Right renal cortex interstitium (tissue), 3 donors: ENCODE data around the gene SLC47A1. TPM values are rescaled to one million over a fixed set of nuclear protein-coding genes. Genes with fewer than 3 reads are reported as not detected.
"Not testable (repeated sequence)": the region's sequence is repeated elsewhere in the genome, so short reads cannot be mapped to it uniquely, and the experiment has no call there.

ENCODE experiments used
- DNase-seq, 3 donors: peaks; one replicate each; pipeline ENCODE4 v3.0.0-alpha.2; 2013; ENCODE audit warnings: low read depth in 3 of 3, low spot score in 2 of 3
- polyA plus RNA-seq, 3 donors: library from polyadenylated mRNA; unstranded; fragments of 120-200 nt; gene quantifications; one replicate each; pipeline ENCODE4 v1.2.1, GENCODE V29; 2013; ENCODE audit not compliant: insufficient read length in 3 of 3

Gene SLC47A1
- 10 to 100 TPM; 18.2 to 25.5 (median 24.5) TPM for polyA plus RNA-seq

DNA sequence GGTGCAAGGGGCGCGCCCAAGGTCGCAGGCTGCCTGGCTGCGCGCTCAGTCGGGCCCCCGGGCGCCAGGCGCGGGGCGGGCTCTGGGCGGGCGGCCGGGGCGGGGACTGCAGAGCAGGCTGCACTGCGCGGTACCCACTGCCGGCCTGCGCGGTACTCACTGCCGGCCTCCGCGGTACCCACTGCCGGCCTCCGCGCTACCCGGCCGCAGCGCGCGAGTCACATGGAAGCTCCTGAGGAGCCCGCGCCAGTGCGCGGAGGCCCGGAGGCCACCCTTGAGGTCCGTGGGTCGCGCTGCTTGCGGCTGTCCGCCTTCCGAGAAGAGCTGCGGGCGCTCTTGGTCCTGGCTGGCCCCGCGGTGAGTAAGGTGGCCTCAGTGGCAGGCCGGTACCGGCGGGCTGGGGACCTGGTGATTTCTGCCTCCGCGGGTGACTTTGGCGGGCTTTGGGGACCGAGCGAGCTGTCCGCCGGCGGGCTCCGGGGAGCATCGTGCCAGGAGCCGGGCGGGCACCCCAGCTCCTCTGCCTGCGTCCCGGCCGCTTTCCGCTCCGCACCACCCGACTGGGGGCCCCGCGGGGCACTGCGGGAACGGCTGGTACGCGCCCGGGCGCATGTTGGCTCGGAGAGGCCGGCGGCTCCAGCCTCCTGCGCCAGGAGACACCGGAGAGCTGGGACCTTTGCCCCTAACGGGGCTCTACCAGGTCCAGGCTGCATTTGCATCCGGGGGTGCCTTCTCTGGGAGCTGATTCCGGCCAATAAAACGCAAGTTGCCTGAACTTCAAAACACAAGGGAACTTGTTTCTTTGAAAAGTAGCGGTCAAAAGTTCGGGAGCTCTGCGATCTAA lies at the start of gene SLC47A1:
Gene SLC47A1, plus strand, starts transcription at position 137 of the 844 bp plus-strand sequence. Its CDS starts 86 bp downstream, at position 223.
- no peak for DNase-seq

GRCh38 chr17:19485800-19486340 lies 47.8 kb upstream of the SLC47A1 start:
- DNase-seq: no peak

DNA sequence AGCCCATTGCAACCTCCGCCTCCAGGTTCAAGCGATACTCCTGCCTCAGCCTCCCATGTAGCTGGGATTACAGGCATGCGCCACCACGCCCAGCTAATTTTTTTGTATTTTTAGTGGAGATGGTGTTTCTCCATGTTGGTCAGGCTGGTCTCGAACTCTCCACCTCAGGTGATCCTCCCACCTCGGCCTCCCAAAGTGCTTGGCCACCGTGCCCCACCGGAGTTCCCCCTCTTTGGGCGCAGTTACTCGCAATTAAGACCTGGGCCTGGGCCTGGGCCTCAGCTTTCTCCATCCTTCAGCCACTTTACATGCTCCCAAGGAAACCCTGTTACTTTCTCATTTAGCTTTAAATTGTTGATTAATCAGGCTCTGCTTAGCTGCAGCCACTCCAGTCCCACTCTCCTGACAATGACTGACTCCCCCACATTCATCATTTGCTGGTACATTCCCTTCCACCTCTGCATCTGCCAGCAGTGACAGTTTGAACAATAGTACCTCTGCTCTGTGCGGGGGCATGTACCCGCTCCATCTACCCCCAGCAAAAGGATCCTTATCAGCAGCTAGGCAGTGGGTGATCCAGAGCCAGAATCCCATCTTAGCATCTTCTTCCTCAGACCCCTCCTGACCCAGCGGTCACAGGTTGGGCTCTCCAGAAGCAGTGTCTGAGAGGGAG lies 47.2 kb upstream of the SLC47A1 start:
- no peak for DNase-seq

- DNase-seq: no peak
Measured at GRCh38 chr17:19487024-19487600, 46.5 kb upstream of the SLC47A1 start.

DNA sequence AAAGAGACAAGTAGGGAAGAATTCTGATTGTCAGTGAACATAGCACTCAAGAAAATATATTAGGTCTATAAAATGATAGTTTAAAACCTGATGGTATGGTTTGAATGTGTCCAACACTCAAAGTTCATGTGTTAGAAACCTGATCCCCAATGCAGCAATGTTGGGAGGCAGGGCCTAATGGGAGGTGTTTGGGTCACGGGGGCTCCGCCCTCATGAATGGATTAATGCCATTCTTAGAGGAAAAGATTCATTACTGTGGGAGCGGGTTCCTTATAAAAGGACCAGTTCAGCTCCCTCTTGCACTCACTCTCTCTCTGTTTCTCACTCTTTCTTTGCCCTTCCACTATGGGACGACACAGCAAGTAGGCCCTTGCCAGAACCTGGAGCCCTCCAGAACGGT lies 41.5 kb upstream of the SLC47A1 start:
- DNase-seq: no peak

DNA sequence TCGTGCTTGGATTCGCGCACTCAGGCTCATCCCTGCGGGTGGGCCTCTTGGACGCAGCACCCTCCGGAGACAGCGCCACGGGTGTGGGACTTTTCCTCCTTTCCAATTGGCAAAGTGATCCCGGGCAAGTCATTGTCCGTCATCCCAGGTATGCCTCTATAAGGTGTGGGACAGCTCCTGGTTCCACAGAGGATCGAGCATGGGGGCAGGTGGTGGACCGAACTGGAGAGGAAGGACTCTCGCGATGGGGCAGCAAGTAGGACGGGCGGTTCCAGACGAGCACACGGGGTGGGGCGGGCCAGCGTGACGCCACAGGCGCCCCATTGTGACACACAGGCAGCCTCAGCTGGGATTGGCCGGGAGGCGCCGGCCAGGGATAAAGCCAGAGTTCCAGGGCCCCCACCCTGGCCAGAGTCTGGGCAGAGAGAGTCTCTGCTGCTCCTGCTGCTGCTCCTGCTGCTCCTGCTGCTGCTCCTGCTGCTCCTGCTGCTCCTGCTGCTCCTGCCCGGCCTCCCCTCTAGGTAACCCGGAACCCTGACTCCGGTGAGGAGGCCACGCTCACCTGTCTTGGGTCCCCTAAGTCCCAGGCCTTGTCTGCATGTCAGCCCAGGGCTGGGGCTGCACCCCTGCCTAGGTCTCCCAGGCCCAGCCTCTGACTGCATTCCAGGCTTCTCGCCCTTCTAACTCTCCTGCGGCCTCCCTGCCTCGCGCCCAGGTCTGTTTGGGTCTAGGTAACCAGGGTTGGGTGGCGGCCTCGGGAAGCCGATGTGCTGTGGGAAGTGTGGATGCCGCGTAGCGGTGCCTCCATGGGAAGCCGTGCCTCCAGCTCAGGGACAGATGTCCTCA lies 38.5 kb upstream of the SLC47A1 start:
- DNase-seq: no peak

DNA sequence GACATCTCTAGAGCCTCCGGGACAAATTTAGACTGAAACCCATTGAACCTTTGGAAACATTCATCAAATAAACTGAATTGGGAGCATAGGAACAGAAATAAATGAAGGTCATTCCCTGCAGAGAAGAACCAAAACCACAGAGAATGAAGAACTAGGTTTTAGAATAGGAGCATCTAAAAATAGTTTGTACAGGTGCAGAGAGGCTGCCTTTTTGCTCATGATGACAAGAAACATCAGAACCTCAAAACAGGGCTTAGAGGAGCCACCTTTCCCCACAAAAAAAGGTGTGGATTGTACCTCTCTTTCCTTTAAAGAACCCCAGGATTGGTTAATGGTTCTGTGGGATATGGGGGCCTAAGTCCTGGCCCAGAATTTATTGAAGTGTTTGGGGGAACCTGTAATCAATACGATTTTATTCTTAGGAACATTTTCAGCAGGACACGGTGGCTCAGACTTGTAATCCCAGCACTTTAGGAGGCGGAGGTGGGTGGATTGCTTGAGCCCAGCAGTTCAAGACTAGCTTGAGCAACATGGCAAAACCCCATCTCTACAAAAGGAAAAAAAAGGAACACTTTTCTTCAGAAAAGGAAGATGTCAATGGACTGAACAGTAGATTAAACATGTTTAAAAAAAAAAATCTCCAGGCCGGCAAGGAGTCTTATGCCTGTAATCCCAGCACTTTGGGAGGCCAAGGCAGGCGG lies 37.7 kb upstream of the SLC47A1 start:
- no peak for DNase-seq

DNA sequence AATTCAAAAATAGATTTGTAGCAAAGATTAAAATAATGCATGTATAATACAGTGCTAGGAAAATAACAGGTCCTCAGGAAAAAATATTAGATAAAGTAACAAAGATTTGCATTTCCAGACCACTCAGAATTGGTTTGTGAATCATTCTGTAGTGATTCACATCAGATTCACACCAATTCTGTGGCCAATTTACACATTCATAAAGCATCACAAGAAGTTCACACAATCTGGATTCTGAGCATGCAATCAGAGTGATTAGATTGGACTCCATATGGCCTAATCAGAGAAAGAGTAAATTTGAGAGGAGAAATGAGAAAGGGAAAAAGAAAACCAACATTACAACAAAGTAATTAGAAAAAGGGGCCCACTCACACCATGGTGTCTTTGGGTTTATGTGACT lies 36.0 kb upstream of the SLC47A1 start:
- DNase-seq: no peak

GRCh38 chr17:19501219-19501618 lies 32.4 kb upstream of the SLC47A1 start:
- no peak for DNase-seq

GRCh38 chr17:19502517-19502916 lies 31.1 kb upstream of the SLC47A1 start:
- no peak for DNase-seq

GRCh38 chr17:19505561-19505960 lies 28.1 kb upstream of the SLC47A1 start:
- not testable (repeated sequence) for DNase-seq

- DNase-seq: peak; percentile 85 to 92 (median 91)
Measured at GRCh38 chr17:19507775-19508576, 25.7 kb upstream of the SLC47A1 start.

DNA sequence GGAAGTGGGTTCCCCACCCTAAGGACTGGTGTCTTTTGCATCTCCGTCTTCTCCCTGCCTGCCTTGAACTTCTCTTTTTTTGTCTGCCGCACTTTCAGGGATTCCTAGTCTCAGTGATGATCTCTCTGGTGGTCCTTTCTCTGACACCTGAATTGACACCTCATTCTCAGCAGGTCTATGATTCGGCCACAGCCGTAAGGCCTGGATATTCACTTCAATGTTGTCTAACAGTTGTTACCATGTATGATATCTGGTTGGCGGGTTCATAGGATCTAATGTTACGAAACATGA lies 25.1 kb upstream of the SLC47A1 start:
- no peak for DNase-seq

- not testable (repeated sequence) for DNase-seq
Measured at GRCh38 chr17:19509281-19509852, 24.3 kb upstream of the SLC47A1 start.

DNA sequence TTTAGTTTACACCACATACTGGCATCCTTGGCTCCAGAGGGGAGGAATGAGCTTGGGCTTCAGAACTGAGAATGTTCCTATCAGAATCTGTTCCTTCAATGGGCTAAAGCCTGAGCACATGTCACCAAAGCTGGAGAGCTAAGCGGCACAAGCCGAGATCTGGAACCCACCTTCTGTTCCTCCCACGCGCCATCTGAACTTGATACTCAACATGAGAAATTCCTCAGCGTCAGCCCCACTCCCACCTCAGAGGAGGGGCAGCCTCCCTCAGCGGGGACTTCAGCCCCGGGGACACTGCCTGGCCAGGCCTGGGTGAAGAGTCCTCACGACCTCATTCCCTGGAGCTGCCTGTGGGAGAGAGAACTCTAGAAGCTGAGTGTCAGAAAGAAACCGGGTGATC lies 22.8 kb upstream of the SLC47A1 start:
- peak in 1 of 3 donors; percentile 77 for DNase-seq

DNA sequence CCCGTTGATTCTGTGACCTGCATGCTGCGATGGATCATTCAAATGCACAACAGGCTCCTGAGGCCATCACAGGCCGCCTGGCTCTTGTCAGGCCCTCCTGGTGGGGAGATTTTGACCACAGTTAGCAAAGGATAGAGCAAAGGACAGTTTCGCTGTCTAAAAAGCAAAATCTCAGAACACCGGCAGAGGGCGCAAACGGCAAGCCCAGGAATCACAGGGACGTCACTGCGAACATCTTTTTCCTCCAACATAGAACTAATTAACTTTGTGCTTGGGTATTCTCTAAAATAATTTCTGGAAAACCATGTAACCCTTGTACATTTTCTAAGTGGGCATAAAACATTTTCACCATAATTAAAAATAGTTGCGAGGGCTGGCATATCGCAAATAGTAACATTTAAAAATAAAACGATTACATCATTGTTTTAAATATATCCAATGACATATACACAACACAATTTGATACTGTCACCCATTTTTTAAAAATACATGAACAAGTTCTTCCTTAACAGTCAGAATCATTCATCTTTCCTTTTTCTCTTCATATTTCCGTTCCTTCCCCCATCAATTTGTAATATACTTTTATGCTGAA lies 19.7 kb upstream of the SLC47A1 start:
- no peak for DNase-seq

DNA sequence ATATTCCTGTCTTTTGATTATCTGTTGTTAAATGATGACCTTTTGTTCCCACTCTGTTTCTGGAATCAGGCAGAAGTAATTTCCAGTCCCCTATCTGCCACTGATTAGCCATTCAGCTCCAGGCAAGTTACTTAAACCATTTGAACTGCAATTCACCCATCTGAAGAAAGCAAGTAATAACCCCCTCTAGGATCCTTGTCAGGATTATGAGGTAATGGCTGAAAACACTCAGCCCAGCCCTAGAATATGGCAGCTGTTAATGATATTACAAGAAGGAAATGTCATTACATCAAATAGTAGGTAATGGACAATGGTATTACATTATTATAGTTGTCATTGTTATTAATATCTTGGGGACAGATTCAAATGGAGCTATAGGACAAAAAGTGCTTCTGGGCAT lies 16.0 kb upstream of the SLC47A1 start:
- DNase-seq: no peak
